ENCODE measurements around the gene RTP2. TPM values are rescaled to one million over a fixed set of nuclear protein-coding genes. Genes with fewer than 3 reads are reported as not detected.
A peak's percentile ranks its signal among the peaks of the same experiment; 100 is the strongest.

The RTP2 gene
- total and polyA plus RNA-seq, 2 of the 4 experiments (the other 2 are of a cell fraction) = not detected

DNA sequence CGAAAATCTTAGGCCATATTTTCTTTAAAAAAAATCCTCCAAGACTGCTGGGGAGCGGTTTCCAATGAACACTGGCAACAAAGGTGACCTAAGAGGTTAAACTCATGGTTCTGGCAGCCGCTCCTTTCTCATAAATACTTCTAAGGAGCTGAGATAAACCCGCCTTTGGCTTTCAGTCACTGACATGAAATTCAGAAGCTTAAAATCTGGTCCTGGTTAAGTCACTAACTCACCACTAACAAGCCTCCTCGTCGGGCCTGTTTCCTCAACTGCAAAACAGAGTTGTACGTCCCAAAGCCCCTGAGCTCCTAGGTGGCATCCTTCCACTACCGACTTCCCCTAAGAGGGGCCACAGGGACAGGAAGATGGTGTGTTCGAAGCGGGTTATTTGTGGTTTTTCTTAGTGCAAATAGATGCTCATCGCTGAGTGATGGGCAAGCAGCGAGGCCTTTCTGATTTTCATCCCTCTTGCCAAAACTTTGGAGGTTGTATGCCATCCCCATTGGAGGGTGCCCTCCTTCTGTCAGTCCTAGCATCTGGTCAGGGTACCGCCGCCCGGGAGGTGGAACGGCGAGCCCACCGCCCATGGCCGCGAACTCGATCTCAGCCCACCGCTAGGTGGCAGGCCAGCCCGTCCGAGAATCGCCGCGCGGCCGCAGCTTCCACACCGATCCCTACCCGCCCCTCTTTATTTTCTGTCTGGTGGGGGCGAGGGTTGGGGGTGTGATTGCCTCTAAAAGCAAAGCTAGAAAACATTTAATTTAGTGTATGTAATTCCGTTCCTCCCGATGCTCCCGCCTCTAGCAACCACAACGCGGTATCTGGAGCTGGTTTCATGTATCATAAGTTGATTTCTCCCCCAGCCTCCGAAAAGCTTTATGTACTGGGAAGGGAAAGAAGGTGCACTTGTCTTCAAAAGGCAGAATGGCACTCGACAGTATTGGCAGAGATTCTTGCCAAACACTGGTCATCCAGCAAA lies 38.4 kb upstream of the RTP2 start:
- intact Hi-C loops (cut with micrococcal nuclease) = loop anchor here (1.0 to 5.0 kb wide), 8 partner anchors 312 to 1408 kb away; no protein-coding TSS in a partner anchor
- Histone ChIP-seq H2AK5ac (ENCODE audit: low read depth, low read length) (peak overlapping the region; percentile 94), H3K9me1 (ENCODE audit: insufficient read depth, low read length) (peaks cover 12% of the 10 kb centered on the region; the same call in 1 of the 2 replicates), H3K14ac (replicated peaks; ENCODE audit: low read depth, low read length) (peak overlapping the region; percentile 90), H3K4ac (ENCODE audit: low read depth, low read length) (peak overlapping the region; percentile 93), H4K20me1 (ENCODE audit: insufficient read depth, low read length) (peaks cover 56% of the 10 kb centered on the region), H2AK9ac (replicated peaks; ENCODE audit: low read depth, low read length, poor library complexity) (peak overlapping the region; percentile 89), H4K8ac (ENCODE audit: low read depth in 2 of 2, low read length in 2 of 2) (peak overlapping the region; percentile 68 to 91), H2BK20ac (ENCODE audit: low read depth, low read length) (peak overlapping the region; percentile 76), H2BK5ac (ENCODE audit: low read depth, low read length, poor library complexity, severe bottlenecking) (peak overlapping the region; percentile 86), H3K9me3 (ENCODE audit: control insufficient read depth, insufficient read depth, low read length) (no peaks in the 10 kb centered on the region), H3K4me3 (ENCODE audit: insufficient read depth, low read depth, low read length) (peak overlapping the region; percentile 46), H3K56ac (ENCODE audit: extremely low read depth, insufficient read depth, low read length) (peak overlapping the region; percentile 84), H2AFZ (replicated peaks; ENCODE audit: low read length, poor library complexity) (peak overlapping the region; percentile 92), H3K18ac (ENCODE audit: low read depth, low read length) (peak overlapping the region; percentile 96), H3K27ac (ENCODE audit: insufficient read depth, low read length) (peak overlapping the region; percentile 97), H3K4me2 (ENCODE audit: low read depth, low read length) (peak overlapping the region; percentile 99), H3K4me1 (ENCODE audit: control insufficient read depth, insufficient read depth, low read length) (peaks cover 20% of the 10 kb centered on the region), H4K91ac (ENCODE audit: insufficient read depth, low read depth, low read length) (peak overlapping the region; percentile 65), H3K23ac (ENCODE audit: low read depth, low read length) (peak overlapping the region; percentile 97), H4K5ac (ENCODE audit: low read depth, low read length) (peak overlapping the region; percentile 88), H3K27me3 (ENCODE audit: control insufficient read depth, insufficient read depth, low read length) (no peaks in the 10 kb centered on the region), H2BK15ac (ENCODE audit: low read depth, low read length) (peak overlapping the region; percentile 77; the same call in 2 of the 3 replicates), H3K79me1 (ENCODE audit: low read depth in 1 of 2, low read length in 2 of 2) (peaks cover 14 to 75% of the 10 kb centered on the region in 2 experiments), H3K9ac (ENCODE audit: low read depth, low read length) (peak overlapping the region; percentile 88), H2BK120ac (ENCODE audit: low read depth, low read length) (peak overlapping the region; percentile 76), H3K36me3 (ENCODE audit: control insufficient read depth, insufficient read depth, low read length) (no peaks in the 10 kb centered on the region)
- ChIA-PET CTCF (interaction anchor here (0.5 to 4.5 kb wide), 43 partner anchors 10 to 1492 kb away, joined by 3 to 96 read pairs (median 3); no protein-coding TSS in a partner anchor), POLR2A (ENCODE audit: unreplicated experiment) (interaction anchor here (0.6 to 1.0 kb wide), 4 partner anchors 239 to 1249 kb away, joined by 3 to 4 read pairs (median 3); partner anchors contain the start of gene LPP)
- ATAC-seq (ENCODE audit: low read depth) (no peak), DNase-seq (peak; percentile 72)
- 0% methylated on average over 4 of the region's 39 CpGs; no CpG with 5 or more reads in 1 of the 2 experiments for WGBS, 2 experiments (ENCODE audit: extremely low coverage in 2 of 2, insufficient read length in 1 of 2)
- BruUV-seq (replicated peaks) = no TSS peak
- dilution Hi-C loops (cut with HindIII; ENCODE audit: low sequenced_read_pairs, unreplicated experiment) = loop anchor here (10.0 to 25.0 kb wide), 2 partner anchors 572 to 1214 kb away; no protein-coding TSS in a partner anchor
- in situ Hi-C loops (cut with MboI; ENCODE audit: low sequenced_read_pairs) = loop anchor here (5.0 to 25.0 kb wide), 7 partner anchors 434 to 1212 kb away; no protein-coding TSS in a partner anchor
- peak; percentile 67; the same call in 1 of the 2 replicates for TF ChIP-seq MAZ (IDR thresholded peaks at IDR 0.05; ENCODE audit: borderline replicate concordance, low read depth, low read length)
- TF ChIP-seq, protein P1, sequence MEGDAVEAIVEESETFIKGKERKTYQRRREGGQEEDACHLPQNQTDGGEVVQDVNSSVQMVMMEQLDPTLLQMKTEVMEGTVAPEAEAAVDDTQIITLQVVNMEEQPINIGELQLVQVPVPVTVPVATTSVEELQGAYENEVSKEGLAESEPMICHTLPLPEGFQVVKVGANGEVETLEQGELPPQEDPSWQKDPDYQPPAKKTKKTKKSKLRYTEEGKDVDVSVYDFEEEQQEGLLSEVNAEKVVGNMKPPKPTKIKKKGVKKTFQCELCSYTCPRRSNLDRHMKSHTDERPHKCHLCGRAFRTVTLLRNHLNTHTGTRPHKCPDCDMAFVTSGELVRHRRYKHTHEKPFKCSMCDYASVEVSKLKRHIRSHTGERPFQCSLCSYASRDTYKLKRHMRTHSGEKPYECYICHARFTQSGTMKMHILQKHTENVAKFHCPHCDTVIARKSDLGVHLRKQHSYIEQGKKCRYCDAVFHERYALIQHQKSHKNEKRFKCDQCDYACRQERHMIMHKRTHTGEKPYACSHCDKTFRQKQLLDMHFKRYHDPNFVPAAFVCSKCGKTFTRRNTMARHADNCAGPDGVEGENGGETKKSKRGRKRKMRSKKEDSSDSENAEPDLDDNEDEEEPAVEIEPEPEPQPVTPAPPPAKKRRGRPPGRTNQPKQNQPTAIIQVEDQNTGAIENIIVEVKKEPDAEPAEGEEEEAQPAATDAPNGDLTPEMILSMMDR (conservative IDR thresholded peaks at IDR 0.05; ENCODE audit: low read depth, low read length) = peak; percentile 72
- TF ChIP-seq, protein P2, sequence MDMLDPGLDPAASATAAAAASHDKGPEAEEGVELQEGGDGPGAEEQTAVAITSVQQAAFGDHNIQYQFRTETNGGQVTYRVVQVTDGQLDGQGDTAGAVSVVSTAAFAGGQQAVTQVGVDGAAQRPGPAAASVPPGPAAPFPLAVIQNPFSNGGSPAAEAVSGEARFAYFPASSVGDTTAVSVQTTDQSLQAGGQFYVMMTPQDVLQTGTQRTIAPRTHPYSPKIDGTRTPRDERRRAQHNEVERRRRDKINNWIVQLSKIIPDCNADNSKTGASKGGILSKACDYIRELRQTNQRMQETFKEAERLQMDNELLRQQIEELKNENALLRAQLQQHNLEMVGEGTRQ (IDR thresholded peaks at IDR 0.05; ENCODE audit: low read depth, low read length) = no peak
- no peak for TF ChIP-seq CHD1 (IDR thresholded peaks at IDR 0.05; ENCODE audit: low read depth, low read length)
- TF ChIP-seq MAFK (IDR thresholded peaks at IDR 0.05; ENCODE audit: low read depth, low read length) = no peak
- TF ChIP-seq RCOR1 (IDR thresholded peaks at IDR 0.05; ENCODE audit: insufficient replicate concordance, low read length) = no peak
- TF ChIP-seq FOS (IDR thresholded peaks at IDR 0.05; ENCODE audit: low read depth, low read length) = no peak
- no peak for TF ChIP-seq NFE2L2 (IDR thresholded peaks at IDR 0.05; ENCODE audit: low read depth, low read length)
- TF ChIP-seq CEBPB (IDR thresholded peaks at IDR 0.05; ENCODE audit: low read depth, low read length) = no peak
- peak; percentile 11; the same call in 1 of the 2 replicates for TF ChIP-seq POLR2A (IDR thresholded peaks at IDR 0.05; ENCODE audit: low read depth, low read length)
- TF ChIP-seq RFX5 (IDR thresholded peaks at IDR 0.05; ENCODE audit: low read depth, low read length) = no peak
- TF ChIP-seq BHLHE40 (IDR thresholded peaks at IDR 0.05; ENCODE audit: low read depth, low read length) = no peak
